GM13977 (cell line): Measurements from ENCODE around the gene SKIDA1.

Experiments used
- DNase-seq: peaks from one replicate; pipeline ENCODE4 v3.0.0; 2012; ENCODE audit warnings: low spot score
- in situ Hi-C: fragments of 300-500 bp; cut with MboI; formaldehyde crosslinking; loops from one replicate; pipeline ENCODE4 v1.12.0; 2022; ENCODE audit warnings: low sequenced_read_pairs, low pct_unique_long_range_greater_than_20kb, mixed read lengths, inconsistent platforms; ENCODE audit not compliant: unreplicated experiment
- TF ChIP-seq, protein P1 (sequence below): IDR thresholded peaks from 2 replicates; pipeline ENCODE4 v1.5.1; 2012; ENCODE audit warnings: mild to moderate bottlenecking, control low read depth; ENCODE audit not compliant: insufficient read depth; ENCODE audit errors: extremely low read depth, missing control alignments

The SKIDA1 gene

GRCh38 chr10:21464134-21464533 is 61.3 kb downstream of the SKIDA1 start:
- TF ChIP-seq, protein P1, sequence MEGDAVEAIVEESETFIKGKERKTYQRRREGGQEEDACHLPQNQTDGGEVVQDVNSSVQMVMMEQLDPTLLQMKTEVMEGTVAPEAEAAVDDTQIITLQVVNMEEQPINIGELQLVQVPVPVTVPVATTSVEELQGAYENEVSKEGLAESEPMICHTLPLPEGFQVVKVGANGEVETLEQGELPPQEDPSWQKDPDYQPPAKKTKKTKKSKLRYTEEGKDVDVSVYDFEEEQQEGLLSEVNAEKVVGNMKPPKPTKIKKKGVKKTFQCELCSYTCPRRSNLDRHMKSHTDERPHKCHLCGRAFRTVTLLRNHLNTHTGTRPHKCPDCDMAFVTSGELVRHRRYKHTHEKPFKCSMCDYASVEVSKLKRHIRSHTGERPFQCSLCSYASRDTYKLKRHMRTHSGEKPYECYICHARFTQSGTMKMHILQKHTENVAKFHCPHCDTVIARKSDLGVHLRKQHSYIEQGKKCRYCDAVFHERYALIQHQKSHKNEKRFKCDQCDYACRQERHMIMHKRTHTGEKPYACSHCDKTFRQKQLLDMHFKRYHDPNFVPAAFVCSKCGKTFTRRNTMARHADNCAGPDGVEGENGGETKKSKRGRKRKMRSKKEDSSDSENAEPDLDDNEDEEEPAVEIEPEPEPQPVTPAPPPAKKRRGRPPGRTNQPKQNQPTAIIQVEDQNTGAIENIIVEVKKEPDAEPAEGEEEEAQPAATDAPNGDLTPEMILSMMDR: no peak

More at GRCh38 chr10:21464134-21464533, 61.3 kb downstream of the SKIDA1 start:
- no peak for DNase-seq
- in situ Hi-C loops: loop anchor here (25.0 kb wide), 1 partner anchor 377 kb away; no protein-coding TSS in a partner anchor
